D721Med (cell line): ENCODE results near the gene EVX2.

Source experiments
- DNase-seq: peaks from one replicate; pipeline ENCODE4 v3.0.0; 2011; ENCODE audit warnings: low spot score; ENCODE audit not compliant: insufficient read length
- FAIRE-seq: peaks from 2 replicates; lab custom pipeline; 2011; peaks lifted over from hg19 to GRCh38; lab: Jason Lieb, UNC
- CTCF ChIP-seq: IDR thresholded peaks from 2 replicates; pipeline ENCODE4 v1.5.1; 2012; ENCODE audit warnings: mild to moderate bottlenecking, control low read depth; ENCODE audit not compliant: insufficient read depth; ENCODE audit errors: missing control alignments

EVX2 gene

GRCh38 chr2:176110415-176111308 lies 26.9 kb upstream of the EVX2 start:
- DNase-seq = no peak
- TF ChIP-seq CTCF = no peak
- no peak for FAIRE-seq

DNA sequence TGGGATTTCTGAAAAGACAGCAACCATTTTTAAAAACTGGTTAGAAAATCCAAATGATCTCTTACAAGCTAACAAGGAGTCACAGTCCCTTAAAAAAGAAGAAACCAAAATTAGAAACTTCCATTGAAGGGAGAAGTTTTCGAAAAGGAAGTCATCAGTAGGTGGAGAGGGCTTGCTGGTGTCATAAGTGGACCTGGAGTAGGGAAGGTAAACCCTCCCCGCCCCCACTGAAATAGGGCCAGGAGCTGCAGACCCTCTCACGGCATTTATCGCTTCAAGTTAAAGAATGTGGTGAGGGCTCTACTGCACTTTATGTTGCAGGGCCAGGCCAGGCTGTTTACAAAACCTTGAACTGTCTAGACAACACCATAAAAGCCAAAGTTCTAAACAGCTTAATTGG lies 26.2 kb upstream of the EVX2 start:
- DNase-seq (no peak), FAIRE-seq (no peak)
- no peak for TF ChIP-seq CTCF

- TF ChIP-seq CTCF = no peak
- DNase-seq (no peak), FAIRE-seq (no peak)
Observed at GRCh38 chr2:176109192-176109901, 25.6 kb upstream of the EVX2 start.

DNA sequence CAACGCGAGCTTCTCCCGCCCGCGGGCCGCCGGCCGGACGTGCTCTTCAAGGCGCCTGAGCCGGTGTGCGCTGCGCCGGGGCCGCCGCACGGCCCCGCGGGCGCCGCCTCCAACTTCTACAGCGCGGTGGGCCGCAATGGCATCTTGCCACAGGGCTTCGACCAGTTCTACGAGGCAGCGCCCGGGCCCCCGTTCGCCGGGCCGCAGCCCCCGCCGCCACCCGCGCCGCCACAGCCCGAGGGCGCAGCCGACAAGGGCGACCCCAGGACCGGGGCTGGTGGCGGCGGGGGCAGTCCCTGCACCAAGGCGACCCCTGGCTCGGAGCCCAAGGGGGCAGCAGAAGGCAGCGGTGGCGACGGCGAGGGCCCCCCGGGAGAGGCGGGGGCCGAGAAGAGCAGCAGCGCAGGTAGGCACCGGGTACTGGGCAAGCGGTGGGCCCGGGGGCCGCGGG lies 24.0 kb upstream of the EVX2 start:
- TF ChIP-seq CTCF = no peak
- no peak for DNase-seq
- no peak for FAIRE-seq

- no peak for TF ChIP-seq CTCF
- FAIRE-seq (no peak), DNase-seq (no peak)
Observed at GRCh38 chr2:176106581-176107539, 23.1 kb upstream of the EVX2 start, which contains the start of gene HOXD11. Gene HOXD11 (plus strand): TSS chr2:176107280. CDS start chr2:176107356, 76 bp downstream.

DNA sequence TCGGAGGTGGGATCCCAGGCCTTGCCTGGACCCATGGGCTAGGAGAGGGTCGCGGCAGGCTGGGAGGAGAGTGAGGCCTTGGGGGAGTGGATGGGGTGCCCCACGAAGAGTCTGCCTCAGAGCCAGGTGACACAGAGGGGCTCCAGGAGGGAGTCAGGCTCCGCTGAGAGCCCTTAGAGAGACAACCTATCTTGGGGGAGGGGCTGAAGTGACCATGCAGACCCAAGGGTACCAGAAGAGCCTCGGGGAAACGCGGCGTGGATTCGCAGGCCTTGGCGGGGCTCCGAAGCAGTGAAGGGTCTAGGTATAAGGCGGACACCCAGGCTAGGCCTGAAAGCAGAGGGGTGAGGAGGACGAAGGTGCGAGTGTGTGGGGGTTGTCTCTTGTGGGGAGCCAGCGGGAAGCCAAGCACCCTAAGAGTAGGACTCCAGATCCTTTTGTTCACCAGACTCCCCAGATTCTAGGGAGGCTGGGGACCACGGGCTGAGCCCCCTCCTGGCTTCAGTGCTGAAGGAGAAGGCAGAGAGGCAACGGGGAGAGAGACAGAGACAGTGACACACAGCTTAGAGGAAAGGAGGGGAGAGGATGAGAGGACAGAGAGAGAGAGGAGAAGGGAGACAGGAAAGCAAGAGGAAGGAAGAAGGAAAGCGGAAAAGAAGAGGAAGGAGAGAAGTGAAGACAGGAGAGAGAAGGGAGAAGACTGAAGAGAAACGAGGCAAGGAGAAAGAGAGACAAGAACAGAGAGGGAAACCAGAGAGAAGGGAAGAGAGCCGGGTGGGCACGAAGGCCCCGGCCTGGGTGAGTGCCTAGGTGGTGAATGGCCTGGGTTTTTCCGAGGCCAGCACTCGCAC lies 22.2 kb upstream of the EVX2 start:
- DNase-seq (no peak), FAIRE-seq (no peak)
- TF ChIP-seq CTCF = no peak
